H1 (cell line): Measurements from ENCODE around the gene PXDC1. TPM values are rescaled to one million over a fixed set of nuclear protein-coding genes. Genes with fewer than 3 reads are reported as not detected.

Experiments used
- ASH2L ChIP-seq: fragments of 200-600, 300-600 bp; sonication (generic); IDR thresholded peaks from one replicate; pipeline ENCODE4 v1.7.1; 2017; ENCODE audit warnings: low read length
- CHD1 ChIP-seq: IDR thresholded peaks from 2 replicates; pipeline ENCODE4 v1.6.1; 2012; ENCODE audit warnings: low read depth, low read length, improper control_type of control experiment
- CHD2 ChIP-seq: IDR thresholded peaks from 2 replicates; pipeline ENCODE4 v1.6.1; 2012; ENCODE audit warnings: low read length, improper control_type of control experiment
- CHD7 ChIP-seq: fragments of 300-600 bp; sonication (generic); IDR thresholded peaks from 2 replicates; pipeline ENCODE4 v1.7.1; 2012; ENCODE audit warnings: low read length, moderate library complexity, mild to moderate bottlenecking, inconsistent platforms; ENCODE audit not compliant: insufficient replicate concordance
- CREB1 ChIP-seq: IDR thresholded peaks from 2 replicates; pipeline ENCODE4 v1.6.1; 2012; ENCODE audit warnings: inconsistent platforms
- HDAC6 ChIP-seq: IDR thresholded peaks from one replicate; pipeline ENCODE4 v1.7.1; 2012; ENCODE audit warnings: low read depth, mild to moderate bottlenecking, inconsistent platforms, low read length, moderate library complexity
- MAFK ChIP-seq: IDR thresholded peaks from 2 replicates; pipeline ENCODE4 v1.6.1; 2012; ENCODE audit warnings: low read depth, mild to moderate bottlenecking, improper control_type of control experiment, low read length
- SIX5 ChIP-seq: IDR thresholded peaks from 2 replicates; pipeline ENCODE4 v1.6.1; 2011; ENCODE audit warnings: mild to moderate bottlenecking, low read depth, low read length
- polyA plus RNA-seq, 7 experiments: library from polyadenylated mRNA; depleted of rRNA in 3 of 7; stranded (reverse) in 5 of 7; unstranded in 2 of 7; fragments of >200 nt in 5 of 7; fragments of 200-250 nt in 2 of 7; gene quantifications; 1 replicate in 5 of 7; 2 replicates in 1 of 7; 4 replicates in 1 of 7; pipeline versions ENCODE4 v1.2.1 to v1.2.3, GENCODE V29; 2011 to 2013; ENCODE audit warnings: missing spikeins in 2 of 7, mixed read lengths in 2 of 7
- total RNA-seq: library from RNA; stranded (reverse); fragmentation: NEBNext Ultra II Directional; extraction: Animal tissue kit (Norgen Biotek cat#: 25700); gene quantifications from 2 replicates; pipeline ENCODE4 v1.2.1, GENCODE V29; 2021

Gene PXDC1
- total and polyA plus RNA-seq, 2 of the 8 experiments (the other 6 are each of a cell fraction or from before 2014, with no cell fraction given) = 1.7 to 2.0 TPM

DNA sequence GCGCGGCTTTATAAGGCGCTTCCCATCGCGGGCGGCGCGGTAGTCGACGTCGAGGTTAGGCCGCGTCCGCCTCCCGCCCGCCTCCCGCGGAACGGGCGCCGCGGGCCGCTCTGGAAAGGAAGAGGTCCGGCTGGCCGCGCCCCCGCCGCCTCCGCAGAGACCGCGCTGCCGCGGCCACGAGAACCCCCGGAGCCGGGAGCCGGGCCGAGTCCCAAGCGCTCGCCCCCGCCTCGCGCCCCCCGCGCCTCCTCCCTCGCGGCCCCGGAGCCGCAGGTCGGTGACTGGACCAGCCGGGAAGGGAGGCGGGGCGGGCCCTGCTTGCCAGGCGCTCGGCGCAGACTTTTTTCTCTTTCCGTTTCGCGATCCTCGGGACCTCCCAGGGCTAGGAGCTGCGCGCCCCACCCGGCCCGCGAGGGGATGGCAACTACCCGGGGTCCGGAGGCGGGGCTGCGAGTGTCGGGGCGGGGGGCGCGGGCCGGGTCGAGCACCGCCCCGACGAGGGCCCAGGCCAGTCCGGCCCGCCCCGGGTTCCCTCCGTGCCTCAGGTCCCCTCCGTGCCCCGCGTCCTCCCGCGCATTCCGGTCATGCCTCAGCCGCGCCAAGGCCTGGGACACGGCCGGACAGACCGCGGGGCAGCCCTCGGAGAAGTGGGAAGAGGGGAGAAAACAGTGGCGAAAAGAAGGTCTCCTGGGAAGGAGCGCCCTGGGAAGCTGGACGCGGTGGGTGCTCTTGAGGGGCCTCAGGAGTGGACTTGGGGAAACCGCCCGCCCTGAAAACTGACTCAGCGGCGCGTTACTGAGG is 417 bp upstream of the PXDC1 start (continued):
- TF ChIP-seq CHD7 (no peak), HDAC6 (no peak), MAFK (no peak), CHD1 (no peak), SIX5 (no peak), ASH2L (no peak), CHD2 (no peak), CREB1 (no peak)
